Activated CD4-positive, alpha-beta T cell treated with anti-CD3 and anti-CD28 coated beads for 4 hours (primary cell): ENCODE results near the gene SPNS3.

Source experiments
- DNase-seq, 2 donors: peaks; one replicate each; pipeline ENCODE4 v3.0.0-alpha.2; 2020

SPNS3 gene

DNA sequence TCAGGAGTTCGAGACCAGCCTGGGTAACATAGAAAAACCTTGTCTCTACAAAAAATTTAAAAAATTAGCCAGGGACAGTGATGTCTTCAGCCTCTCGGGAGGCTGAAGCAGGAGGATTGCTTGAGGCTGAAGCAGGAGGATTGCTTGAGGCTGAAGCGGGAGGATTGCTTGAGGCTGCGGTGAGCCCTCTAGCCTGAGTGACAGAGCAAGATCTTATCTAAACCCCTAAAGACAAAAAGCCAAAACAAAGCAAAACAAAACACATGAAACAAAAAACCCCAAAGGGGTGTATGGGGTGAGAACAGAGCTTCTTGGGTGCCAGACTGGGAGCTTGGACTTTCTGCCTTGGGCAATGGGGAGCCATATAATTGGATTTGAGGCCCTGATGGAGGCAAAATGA, 2.6 kb downstream of the SPNS3 start:
- DNase-seq: no peak

GRCh38 chr17:4436846-4437245, 3.1 kb downstream of the SPNS3 start:
- DNase-seq: no peak

GRCh38 chr17:4438162-4438944, 4.6 kb downstream of the SPNS3 start:
- DNase-seq: no peak

- DNase-seq: no peak
Observed at GRCh38 chr17:4440021-4440420, 6.3 kb downstream of the SPNS3 start.

- DNase-seq: no peak
Observed at GRCh38 chr17:4440690-4441686, 7.2 kb downstream of the SPNS3 start.

GRCh38 chr17:4442582-4442981, 8.8 kb downstream of the SPNS3 start:
- no peak for DNase-seq

DNA sequence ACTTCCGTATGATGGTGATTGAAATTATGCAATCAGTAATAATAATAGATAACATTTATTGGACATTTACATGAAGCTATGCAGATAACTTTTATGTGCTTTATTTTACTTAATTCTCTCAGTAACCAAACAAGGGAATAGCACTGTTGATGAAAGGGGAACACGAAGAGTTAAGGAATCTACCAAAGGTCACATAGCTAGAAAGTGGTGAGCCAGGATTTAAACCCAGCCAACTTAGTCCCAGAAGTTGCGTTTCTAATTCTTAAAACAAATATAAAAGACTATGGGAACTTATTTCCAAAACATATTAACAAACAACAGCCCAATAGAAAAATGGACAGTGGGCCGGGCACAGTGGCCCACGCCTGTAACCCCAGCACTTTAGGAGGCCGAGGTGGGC, 9.7 kb downstream of the SPNS3 start:
- no peak for DNase-seq

DNA sequence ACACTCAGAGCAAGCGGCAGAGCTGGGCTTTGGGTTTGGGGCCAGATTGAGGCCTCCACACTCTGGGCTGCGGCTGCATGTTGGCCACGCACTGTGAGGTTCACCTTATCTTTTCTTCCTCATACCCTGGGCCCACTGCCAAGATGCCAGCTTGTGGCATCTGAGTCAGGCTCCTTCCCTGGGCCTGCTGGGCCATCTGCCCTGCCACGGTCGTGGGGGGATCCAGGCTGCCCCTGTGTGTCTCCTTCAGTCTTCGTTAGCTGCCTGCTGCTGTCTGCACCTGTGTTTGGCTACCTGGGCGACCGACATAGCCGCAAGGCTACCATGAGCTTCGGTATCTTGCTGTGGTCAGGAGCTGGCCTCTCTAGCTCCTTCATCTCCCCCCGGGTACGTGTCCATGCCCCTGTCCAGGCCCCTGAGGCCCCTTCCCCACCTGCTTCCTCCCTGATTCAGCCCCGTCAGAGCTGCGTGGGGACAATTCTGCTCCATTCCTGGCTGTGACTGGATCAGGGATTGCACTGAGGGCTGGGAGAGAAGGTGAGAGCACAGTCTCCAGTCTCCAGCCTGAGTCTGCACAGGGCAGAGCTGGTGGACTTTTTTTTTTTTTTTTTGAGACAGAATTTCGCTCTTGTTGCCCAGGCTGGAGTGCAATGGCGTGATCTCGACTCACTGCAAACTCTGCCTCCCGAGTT, 11.2 kb downstream of the SPNS3 start:
- no peak for DNase-seq

GRCh38 chr17:4445731-4446130, 12.0 kb downstream of the SPNS3 start:
- DNase-seq: no peak

DNA sequence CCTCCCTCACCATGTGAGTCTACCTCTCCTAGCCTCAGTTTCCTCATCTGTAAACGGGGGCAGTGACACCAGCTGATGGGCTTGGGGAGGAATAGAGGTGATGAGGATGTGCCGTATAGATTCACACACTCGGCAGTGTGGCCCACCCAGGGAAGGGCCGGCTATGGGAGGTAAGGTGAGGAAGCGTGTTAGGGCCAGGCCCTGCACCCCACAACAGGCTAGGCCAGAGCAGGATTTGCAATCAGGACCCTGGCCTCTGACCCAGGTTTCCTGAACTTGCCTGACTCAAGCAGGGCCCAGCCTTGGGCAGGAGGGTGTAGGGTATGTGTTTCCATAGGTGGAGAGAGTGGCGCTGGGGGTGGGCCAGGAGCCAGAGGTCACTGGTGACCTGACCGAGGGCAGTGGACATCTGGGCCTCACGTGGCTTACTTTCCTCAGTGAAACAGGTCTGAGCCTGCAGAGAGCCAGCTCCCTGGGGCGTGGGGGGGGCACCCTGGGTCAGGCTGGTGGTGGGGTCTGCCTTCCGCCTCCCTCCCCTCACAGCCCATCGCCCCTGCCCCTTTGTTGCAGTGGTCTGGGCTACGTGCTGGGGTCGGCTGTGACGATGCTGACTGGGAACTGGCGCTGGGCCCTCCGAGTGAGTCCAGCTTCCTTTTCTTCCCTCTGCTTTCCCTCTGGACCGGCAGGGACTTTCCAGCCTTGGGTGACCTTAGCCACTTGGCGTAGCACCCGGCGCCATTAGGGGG, 12.8 kb downstream of the SPNS3 start:
- DNase-seq: no peak

- DNase-seq: no peak
Observed at GRCh38 chr17:4448197-4448980, 14.6 kb downstream of the SPNS3 start.

- no peak for DNase-seq
Observed at GRCh38 chr17:4449736-4450135, 16.0 kb downstream of the SPNS3 start.

DNA sequence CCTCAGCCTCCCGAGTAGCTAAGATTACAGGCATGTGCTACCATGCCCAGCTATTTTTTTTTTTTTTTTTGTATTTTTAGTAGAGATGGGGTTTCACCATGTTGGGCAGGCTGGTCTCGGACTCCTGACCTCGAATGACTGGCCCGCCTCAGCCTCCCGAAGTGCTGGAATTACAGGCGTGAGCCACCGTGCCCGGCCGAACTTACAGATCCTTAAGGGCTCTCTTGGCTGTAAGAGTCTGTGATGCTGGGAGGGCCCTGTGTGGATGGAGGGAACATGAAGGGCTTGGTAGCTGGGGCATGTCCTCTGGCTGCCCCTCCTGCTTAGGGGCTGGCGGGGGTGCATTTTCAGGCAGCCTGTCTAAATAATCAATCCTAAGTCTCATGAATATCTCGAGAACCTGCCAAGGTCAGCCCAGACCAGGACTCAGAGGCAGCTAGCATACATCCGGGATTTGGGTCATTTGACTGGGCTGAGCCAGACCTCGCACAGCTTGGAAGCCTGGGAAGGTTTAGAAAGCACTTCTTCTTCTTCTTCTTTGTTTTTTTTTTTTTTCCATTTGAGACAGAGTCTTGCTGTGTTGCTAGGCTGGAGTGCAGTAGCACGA, 17.1 kb downstream of the SPNS3 start:
- DNase-seq: no peak

- no peak for DNase-seq
Observed at GRCh38 chr17:4453812-4454591, 20.3 kb downstream of the SPNS3 start.

DNA sequence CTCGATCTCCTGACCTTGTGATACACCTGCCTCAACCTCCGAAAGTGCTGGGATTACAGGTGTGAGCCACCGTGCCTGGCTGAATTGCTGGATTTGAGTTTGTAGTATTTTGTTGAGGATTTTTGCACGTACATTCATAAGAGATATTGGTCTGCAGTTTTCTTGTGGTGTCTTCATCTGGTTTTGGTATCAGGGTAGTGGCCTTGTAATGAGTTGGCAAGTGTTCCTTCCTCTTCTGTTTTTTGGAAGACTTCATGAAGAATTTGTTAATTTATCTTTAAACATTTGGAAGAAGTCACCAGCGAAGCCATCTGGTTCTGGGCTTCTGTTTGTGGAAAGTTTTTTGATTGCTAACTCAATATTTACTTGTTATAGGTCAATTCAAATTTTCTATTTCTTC, 26.9 kb downstream of the SPNS3 start:
- DNase-seq: no peak

DNA sequence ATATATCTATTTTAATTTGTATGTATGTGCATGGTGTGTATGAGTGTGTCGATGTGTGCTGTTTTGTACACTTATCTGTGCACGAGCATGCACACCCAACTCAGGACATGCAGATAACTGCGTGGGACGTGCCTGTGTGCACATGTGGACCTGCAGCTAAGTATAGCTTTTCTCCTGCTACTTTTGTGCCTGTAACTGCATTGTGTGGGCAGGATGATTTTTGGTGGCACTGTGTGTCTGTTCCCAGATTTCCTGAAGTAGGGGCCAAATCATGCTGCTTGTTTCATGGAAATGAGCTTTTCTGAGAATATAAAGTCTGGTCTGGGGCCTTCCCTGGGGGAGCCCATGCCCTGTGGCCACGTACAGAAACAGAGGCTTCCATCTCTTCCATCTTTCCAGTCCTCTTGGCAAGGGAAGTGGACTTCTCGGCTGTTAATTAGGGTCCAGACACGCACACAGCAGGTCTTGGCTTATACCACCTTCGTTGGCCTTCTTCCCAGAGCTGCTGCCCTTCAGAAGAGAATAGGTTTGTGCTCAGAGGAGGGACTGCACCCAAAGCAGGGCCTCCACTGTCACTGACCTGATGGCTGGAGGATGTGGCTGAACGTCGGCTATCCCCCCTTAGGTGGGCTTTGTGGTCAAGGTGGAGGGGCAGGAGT, 30.2 kb downstream of the SPNS3 start:
- no peak for DNase-seq

GRCh38 chr17:4465786-4466185, 32.0 kb downstream of the SPNS3 start:
- no peak for DNase-seq

DNA sequence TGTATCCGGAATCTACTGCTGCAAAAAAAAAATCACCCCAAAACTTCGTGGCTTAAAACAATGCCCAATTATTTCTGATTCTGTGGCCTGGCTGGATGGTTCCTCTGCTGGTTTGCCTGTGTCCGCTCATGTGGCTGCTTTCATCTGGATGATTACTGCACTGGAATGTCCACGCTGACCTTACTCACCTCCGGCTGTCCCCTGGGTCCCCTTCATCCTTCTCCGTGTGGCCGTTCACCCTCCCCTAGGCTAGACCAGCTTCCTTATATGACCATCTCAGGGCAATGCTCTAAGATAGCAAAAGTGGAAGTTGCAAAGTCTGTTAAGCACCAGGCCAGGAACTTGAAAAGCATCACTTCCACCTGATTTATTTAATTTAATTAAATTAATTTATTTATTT, 33.5 kb downstream of the SPNS3 start:
- no peak for DNase-seq

DNA sequence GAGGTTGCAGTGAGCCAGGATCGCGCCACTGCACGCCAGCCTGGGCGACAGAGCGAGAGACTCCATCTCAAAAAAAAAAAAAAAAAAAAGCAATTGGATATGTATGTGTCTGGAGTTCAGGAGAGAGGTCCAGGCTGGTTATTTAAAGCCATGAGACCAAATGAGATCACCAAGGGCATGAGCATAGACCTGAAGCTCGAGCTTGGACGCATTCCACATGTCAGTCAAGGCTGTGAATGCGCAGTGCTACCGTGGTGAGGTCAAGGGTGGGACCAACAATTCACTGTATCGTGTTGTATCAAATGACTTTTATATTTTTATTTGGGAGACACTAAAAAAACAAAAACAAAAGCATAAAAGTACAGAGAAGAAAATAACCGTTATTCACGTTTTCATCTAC, 35.8 kb downstream of the SPNS3 start:
- no peak for DNase-seq

DNA sequence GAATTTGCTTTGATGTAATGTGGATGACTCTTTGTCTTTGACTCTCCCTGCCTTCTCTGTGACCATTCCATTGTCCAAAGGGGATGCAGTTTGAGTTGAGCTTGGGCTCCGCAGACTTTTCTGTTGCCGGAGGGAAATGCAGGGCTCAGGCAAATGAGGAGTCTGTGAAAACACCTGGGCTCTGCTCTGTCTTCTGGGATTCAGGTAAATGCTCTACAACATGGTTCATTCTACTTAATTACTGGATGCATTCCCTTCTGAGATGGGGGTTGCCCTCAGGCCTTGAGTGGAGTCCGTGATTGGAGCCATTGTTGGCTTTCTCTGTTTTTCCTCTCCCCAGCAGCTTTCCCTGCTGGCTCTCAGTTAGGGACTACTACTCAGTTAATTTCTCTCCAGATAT, 38.5 kb downstream of the SPNS3 start:
- DNase-seq: no peak
